Gastrocnemius medialis (tissue), 4 donors: ENCODE data around the gene POU2F2. TPM values are rescaled to one million over a fixed set of nuclear protein-coding genes. Genes with fewer than 3 reads are reported as not detected.

Experiments
- ATAC-seq, 2 donors: fragments of 150-250 bp; one replicate each; pipeline ENCODE4 v1.9.1; 2016
- DNase-seq, 2 donors: peaks; one replicate each; pipeline ENCODE4 v3.0.0-alpha.2; 2019
- H3K27ac ChIP-seq, 4 donors: fragments of 200-600 bp; sonication (generic); 1 replicate in 1 of 4; 2 replicates in 3 of 4; pipeline ENCODE4 v1.5.1; 2016 to 2018; ENCODE audit warnings: mild to moderate bottlenecking in 2 of 4, moderate library complexity in 1 of 4
- H3K27me3 ChIP-seq, 3 donors: fragments of 200-600 bp; sonication (generic) in 2 of 3; 1 replicate in 1 of 3; 2 replicates in 2 of 3; pipeline versions ENCODE4 v1.5.1 to v1.6.0; 2016 to 2019; ENCODE audit warnings: mild to moderate bottlenecking in 1 of 3, moderate library complexity in 1 of 3
- H3K36me3 ChIP-seq, 2 donors: fragments of 200-600 bp; sonication (generic) in 1 of 2; one replicate each; pipeline ENCODE4 v1.5.1; 2017 to 2018
- H3K4me1 ChIP-seq, 2 donors: fragments of 200-600 bp; sonication (generic) in 1 of 2; one replicate each; pipeline ENCODE4 v1.5.1; 2016 to 2017; ENCODE audit warnings: mild to moderate bottlenecking in 2 of 2
- H3K4me3 ChIP-seq, 4 donors: fragments of 200-600 bp; sonication (generic) in 3 of 4; 1 replicate in 1 of 4; 2 replicates in 3 of 4; pipeline ENCODE4 v1.5.1; 2016 to 2019; ENCODE audit warnings: mild to moderate bottlenecking in 2 of 4
- H3K9me3 ChIP-seq, 3 donors: fragments of 200-600 bp; sonication (generic) in 2 of 3; 1 replicate in 1 of 3; 2 replicates in 2 of 3; pipeline ENCODE4 v1.5.1; 2016 to 2019
- POLR2A ChIP-seq, 2 donors: fragments of 450-650 bp; IDR thresholded peaks; one replicate each; pipeline ENCODE4 v1.6.1; 2017; ENCODE audit warnings: antibody characterized with exemption in 2 of 2, mild to moderate bottlenecking in 2 of 2, moderate library complexity in 2 of 2
- in situ Hi-C, 4 donors: fragments of 200-750 bp; cut with MboI; loops; one replicate each; pipeline versions ENCODE4 v1.15.0 to v1.8.0; 2017; ENCODE audit warnings: low sequenced_read_pairs in 4 of 4
- intact Hi-C: fragments of 100-400 bp; cut with DNase I; formaldehyde crosslinking; loops from one replicate; pipeline ENCODE4 v1.15.1; 2023; ENCODE audit warnings: low total_unique reads
- total RNA-seq, 4 donors: library from RNA; depleted of rRNA; stranded (reverse); fragments of >200 nt; gene quantifications; one replicate each; pipeline versions ENCODE4 v1.1.0 to v1.2.3, GENCODE V29; 2016
- TF ChIP-seq, protein P1 (sequence below), 5 experiments: fragments of 450-650 bp in 3 of 5; fragments of 200-600 bp in 2 of 5; sonication (generic) in 2 of 5; IDR thresholded peaks in 4 of 5; conservative IDR thresholded peaks in 1 of 5; 1 replicate in 4 of 5; 2 replicates in 1 of 5; pipeline ENCODE4 v1.5.1; 2016 to 2019; ENCODE audit warnings: antibody characterized with exemption in 5 of 5, mild to moderate bottlenecking in 3 of 5, moderate library complexity in 3 of 5

The POU2F2 gene
- total RNA-seq, 4 donors from 2014 or later: 0.26 to 1.7 (median 1.6) TPM; not detected in 1

DNA sequence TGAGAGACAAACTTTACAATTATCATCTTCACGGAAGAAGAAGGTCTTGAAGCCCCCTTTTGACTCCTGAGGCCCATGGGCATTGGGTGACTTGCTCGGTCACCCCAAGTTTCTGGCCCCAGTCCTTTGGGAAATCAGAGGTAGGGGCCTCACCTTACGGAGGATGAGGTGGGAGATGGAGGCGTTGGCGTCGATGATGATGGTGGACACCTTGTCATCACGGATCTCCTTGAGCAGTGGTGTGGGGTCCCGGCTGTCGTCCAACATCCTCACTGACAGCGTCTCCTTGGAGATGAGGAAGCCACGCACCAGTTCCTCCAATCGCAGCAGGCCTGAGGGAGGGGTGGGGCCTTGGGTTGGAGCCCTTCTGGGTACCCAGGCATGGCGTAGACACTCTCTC is 73.0 kb downstream of the POU2F2 start:
- Histone ChIP-seq H3K9me3 (no peaks in the 10 kb centered on the region), H3K36me3 (no peaks in the 10 kb centered on the region), H3K4me1 (peaks cover 0 to 7% of the 10 kb centered on the region in 2 donors), H3K4me3 (no peak overlapping the region), H3K27ac (no peak overlapping the region), H3K27me3 (no peaks in the 10 kb centered on the region)
- intact Hi-C loops: no loop called here
- in situ Hi-C loops: no loop called here
- ATAC-seq: no peak
- TF ChIP-seq POLR2A (IDR thresholded peaks at IDR 0.05): no peak
- TF ChIP-seq, protein P1, sequence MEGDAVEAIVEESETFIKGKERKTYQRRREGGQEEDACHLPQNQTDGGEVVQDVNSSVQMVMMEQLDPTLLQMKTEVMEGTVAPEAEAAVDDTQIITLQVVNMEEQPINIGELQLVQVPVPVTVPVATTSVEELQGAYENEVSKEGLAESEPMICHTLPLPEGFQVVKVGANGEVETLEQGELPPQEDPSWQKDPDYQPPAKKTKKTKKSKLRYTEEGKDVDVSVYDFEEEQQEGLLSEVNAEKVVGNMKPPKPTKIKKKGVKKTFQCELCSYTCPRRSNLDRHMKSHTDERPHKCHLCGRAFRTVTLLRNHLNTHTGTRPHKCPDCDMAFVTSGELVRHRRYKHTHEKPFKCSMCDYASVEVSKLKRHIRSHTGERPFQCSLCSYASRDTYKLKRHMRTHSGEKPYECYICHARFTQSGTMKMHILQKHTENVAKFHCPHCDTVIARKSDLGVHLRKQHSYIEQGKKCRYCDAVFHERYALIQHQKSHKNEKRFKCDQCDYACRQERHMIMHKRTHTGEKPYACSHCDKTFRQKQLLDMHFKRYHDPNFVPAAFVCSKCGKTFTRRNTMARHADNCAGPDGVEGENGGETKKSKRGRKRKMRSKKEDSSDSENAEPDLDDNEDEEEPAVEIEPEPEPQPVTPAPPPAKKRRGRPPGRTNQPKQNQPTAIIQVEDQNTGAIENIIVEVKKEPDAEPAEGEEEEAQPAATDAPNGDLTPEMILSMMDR (IDR thresholded peaks at IDR 0.05 in 4 of 5, conservative IDR thresholded peaks at IDR 0.05 in 1 of 5): no peak
- no peak for DNase-seq

DNA sequence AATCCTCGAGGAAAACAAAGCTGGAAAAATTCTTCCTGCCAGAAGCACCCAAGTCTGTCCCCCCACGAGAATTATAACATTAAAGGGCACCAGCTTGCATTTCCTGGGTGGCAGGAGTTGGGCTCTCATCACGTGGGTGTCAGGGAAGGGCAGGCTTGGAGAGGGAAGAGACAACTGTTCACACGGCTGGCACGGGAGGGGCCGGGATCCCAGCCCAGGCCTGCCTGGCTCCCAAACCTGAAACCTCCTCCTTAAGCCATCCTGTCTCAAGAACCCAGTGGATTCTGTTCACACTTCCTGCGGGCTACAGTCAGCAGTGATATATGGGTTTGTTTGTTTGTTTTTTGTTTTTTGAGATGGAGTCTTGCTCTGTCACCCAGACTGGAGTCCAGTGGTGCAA is 74.4 kb downstream of the POU2F2 start:
- Histone ChIP-seq H3K27ac (peak overlapping the region in 2 of 4 donors; percentile 41 to 55), H3K4me1 (peaks cover 6 to 10% of the 10 kb centered on the region in 2 donors), H3K27me3 (no peaks in the 10 kb centered on the region), H3K4me3 (no peak overlapping the region), H3K9me3 (no peaks in the 10 kb centered on the region), H3K36me3 (no peaks in the 10 kb centered on the region)
- ATAC-seq (peak; percentile 57 to 89), DNase-seq (peak in 1 of 2 donors; percentile 66)
- intact Hi-C loops: no loop called here
- in situ Hi-C loops: no loop called here
- TF ChIP-seq, protein P1 (IDR thresholded peaks at IDR 0.05 in 4 of 5, conservative IDR thresholded peaks at IDR 0.05 in 1 of 5): no peak
- TF ChIP-seq POLR2A (IDR thresholded peaks at IDR 0.05): no peak

DNA sequence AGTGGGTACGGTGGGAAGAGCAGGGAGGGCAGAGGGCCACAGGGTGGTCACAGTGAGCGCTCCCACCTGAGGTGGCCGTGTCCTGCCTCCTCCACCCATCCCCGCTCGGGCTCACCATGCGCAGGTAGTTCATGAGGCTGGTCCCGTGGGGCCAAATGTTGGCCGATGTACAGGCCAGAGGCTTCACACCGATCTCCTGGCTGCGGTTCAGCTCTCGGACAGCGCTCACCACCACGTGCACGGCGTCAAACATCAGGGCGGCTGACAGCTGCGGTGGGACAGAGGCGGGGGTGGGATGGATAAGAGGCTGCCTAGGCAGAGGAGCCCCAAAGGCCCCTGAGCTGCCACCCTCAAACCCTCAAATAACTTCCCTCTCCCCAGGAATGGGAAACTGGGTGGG is 78.0 kb downstream of the POU2F2 start:
- intact Hi-C loops: no loop called here

DNA sequence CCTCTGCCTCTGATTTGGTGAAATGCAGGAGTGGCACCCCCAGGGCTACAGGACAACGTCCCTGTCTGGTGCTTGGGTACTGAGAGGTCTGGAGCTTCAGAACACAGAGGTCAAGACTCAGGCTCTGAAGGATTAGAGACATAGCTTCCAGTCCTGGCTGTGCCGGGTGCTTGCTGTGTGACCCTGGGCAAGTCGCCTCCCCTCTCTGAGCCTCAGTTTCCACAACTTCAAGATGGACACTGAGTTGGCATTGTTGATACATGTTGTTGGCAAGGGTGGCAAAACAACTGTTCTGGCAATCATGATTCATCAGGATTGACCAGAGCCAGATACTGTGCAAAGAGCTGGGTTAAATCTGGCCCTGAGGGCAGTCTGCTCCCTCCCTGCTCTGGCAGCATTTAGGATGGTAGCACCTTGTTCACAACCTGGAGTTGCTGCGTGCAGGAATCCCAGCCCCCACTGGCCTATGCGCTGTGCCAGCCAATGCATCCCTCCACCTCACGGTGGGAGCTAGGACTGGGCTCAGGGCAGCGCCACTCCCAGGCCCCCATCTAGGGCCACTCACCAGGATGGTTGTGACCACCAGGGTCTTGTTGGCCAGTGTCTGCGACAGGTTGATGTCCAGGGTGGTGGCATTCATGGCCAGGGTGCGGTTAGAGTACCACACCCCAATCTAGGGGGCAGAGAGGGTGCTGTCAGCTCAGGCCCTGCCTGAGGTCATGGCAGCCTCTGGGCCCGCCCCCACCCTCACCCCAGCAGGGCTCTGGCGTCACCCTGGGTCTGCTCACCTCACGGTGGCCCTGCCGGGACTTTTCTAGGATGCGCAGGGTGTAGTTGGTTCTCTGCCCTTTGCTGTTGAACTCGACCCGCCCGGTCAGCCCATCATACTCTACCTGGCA is 79.0 kb downstream of the POU2F2 start:
- no peak for ATAC-seq
- no peak for DNase-seq
- no peaks in the 10 kb centered on the region for H3K9me3 ChIP-seq
- no peaks in the 10 kb centered on the region for H3K36me3 ChIP-seq
- no peak for TF ChIP-seq POLR2A (IDR thresholded peaks at IDR 0.05)
- TF ChIP-seq, protein P1 (IDR thresholded peaks at IDR 0.05 in 4 of 5, conservative IDR thresholded peaks at IDR 0.05 in 1 of 5): no peak
- in situ Hi-C loops (no loop called here), intact Hi-C loops (no loop called here)
- no peak overlapping the region for H3K4me3 ChIP-seq
- H3K4me1 ChIP-seq: peaks cover 14 to 20% of the 10 kb centered on the region in 2 donors
- peak overlapping the region in 1 of 4 donors; percentile 67 for H3K27ac ChIP-seq
- no peaks in the 10 kb centered on the region for H3K27me3 ChIP-seq

More for the DNA sequence above, 78.0 kb downstream of the POU2F2 start:
- DNase-seq: no peak
- H3K9me3 ChIP-seq: no peaks in the 10 kb centered on the region
- ATAC-seq: no peak
- no peaks in the 10 kb centered on the region for H3K36me3 ChIP-seq
- H3K4me1 ChIP-seq: peaks cover 14 to 20% of the 10 kb centered on the region in 2 donors
- H3K27me3 ChIP-seq: no peaks in the 10 kb centered on the region
- no peak for TF ChIP-seq POLR2A (IDR thresholded peaks at IDR 0.05)
- in situ Hi-C loops: no loop called here
- no peak overlapping the region for H3K27ac ChIP-seq
- H3K4me3 ChIP-seq: no peak overlapping the region

DNA sequence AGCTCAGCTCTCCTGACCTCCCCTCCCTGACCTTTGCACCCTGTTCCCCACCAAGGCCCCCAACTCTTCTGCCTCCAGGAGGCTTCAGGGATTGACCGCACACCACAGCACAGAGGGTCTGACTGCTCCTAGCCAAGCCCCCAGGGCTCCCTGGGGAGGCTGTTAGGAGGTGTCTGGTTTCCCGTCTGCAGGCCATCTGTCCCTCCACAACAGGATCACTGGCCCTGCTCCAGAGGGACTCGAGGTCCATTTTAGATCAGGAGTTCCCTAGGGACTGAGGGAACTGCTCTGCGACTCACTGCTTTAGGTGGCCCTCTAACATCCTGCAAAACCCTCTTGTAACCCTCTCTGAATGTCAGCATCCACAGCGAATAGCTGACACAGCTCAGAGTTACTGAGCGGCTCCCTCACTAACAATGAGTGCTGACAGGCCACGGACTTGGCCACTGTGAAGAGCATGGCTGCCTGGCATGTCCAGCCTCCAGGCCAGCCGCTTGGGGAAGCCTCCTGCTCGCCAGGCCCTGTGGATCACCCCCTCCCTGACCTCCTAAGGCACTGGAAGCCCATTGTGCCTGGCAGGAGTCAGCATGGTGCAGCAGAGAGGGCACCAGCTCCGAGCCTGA is 79.9 kb downstream of the POU2F2 start:
- in situ Hi-C loops (no loop called here), intact Hi-C loops (no loop called here)
- Histone ChIP-seq H3K4me1 (peaks cover 13 to 14% of the 10 kb centered on the region in 2 donors), H3K27me3 (no peaks in the 10 kb centered on the region), H3K4me3 (no peak overlapping the region), H3K9me3 (no peaks in the 10 kb centered on the region), H3K27ac (peak overlapping the region in 3 of 4 donors; percentile 12 to 67 (median 20)), H3K36me3 (no peaks in the 10 kb centered on the region)
- DNase-seq: peak in 1 of 2 donors; percentile 55
- peak; percentile 72 to 79 for ATAC-seq
- no peak for TF ChIP-seq POLR2A (IDR thresholded peaks at IDR 0.05)
- TF ChIP-seq, protein P1 (IDR thresholded peaks at IDR 0.05 in 4 of 5, conservative IDR thresholded peaks at IDR 0.05 in 1 of 5): no peak
